SJSA1 (cell line): ENCODE measurements around the gene POU2AF2. TPM values are rescaled to one million over a fixed set of nuclear protein-coding genes. Genes with fewer than 3 reads are reported as not detected.

Source experiments
- total RNA-seq: library from RNA; depleted of rRNA; stranded (reverse); fragments of >200 nt; shearing (Covaris generic); gene quantifications from 2 replicates; pipeline ENCODE4 v1.2.3, GENCODE V29; 2014; rRNA removed

The POU2AF2 gene
- total RNA-seq, 1 experiment from 2014 or later: not detected

Other genes starting within 250 kb of the POU2AF2 start
- not detected in 2 replicates for gene POU2AF3, start 52.8 kb downstream of the POU2AF2 start, total RNA-seq
- not detected in 2 replicates for gene POU2AF1, start 133.6 kb downstream of the POU2AF2 start, total RNA-seq